Measurements from ENCODE around the gene ANKS1B.
"Not testable (repeated sequence)": the region's sequence is repeated elsewhere in the genome, so short reads cannot be mapped to it uniquely, and the experiment has no call there.

The ANKS1B gene

DNA sequence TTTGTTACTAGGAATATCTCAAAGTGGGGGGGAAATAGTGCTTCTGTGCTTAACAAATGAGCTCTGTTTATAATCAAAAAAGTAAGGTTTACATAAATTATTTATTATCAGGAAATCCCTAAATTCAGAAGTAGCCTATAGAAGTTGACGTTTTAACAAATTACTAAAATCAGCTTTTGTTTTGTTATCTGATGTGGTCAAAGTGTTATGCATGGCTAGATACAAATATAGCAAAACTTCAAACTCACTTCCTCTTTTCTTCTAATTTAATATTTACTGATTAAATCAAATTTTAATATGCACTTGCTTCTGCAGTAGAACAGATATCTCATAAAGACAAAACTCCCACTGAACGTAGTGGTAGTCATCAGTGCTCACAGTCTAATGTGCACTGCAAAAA lies 289.7 kb downstream of the ANKS1B start:
- DNase-seq: no peak

DNA sequence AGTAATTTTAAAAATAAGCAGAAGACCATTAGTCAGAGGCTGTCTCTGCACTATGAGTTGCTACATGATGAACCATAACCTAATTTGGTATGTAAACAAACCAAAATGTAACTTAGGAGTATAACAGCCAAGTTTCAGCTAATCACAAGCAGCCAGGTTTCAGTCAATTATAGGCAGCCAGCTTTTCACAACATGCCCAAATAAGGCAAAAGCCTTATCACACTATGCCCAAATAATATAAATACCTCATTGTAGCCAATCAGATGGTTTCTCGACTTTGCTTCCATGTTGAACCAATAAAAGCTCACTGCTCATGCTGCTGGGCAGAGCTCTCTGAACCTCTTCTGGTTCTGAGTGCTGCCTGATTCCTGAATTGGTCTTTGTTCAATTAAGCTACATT lies 298.6 kb downstream of the ANKS1B start:
- DNase-seq: no peak

DNA sequence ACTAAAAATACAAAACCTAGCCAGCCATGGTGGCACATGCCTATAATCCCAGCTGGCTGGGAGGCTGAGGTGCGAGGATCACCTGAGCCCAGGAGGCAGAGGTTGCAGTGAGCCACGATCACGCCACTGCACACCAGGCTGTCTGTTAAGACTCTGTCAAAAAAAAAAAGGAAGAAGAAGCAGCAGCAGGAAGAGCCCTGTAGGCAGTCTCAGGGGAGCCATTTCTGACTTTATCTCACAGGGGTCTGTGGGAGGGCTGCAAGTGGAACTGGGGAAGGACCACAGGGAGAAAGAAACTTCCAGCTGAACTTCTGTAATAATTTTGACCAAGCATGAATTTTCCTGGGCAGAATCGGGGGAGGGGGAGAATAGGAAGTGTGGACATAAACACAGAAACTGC lies 304.5 kb downstream of the ANKS1B start:
- no peak for DNase-seq

- no peak for DNase-seq
These were observed 314.1 kb downstream of the ANKS1B start for GRCh38 chr12:99670635-99671034.

GRCh38 chr12:99658671-99659349 lies 325.9 kb downstream of the ANKS1B start:
- no peak for DNase-seq

DNA sequence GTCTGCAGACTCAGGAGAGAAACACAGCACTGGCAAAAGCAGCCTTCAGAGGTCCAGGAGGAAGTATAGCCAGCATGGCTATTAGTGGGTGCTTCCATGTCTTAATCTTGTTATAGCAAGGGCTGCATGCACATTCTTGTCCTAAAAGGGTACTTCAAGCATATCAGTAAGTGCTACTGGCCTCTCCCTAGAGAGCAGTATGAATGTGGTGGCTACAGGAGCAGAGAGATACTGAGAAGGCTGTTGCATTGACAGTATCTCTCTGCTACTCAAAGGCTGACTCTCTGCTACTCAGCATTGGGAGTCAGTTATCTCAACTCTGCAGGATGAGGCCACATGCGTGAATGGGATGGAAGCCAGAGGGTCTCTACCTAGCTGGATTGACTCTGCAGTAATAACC lies 335.2 kb downstream of the ANKS1B start:
- DNase-seq: no peak

DNA sequence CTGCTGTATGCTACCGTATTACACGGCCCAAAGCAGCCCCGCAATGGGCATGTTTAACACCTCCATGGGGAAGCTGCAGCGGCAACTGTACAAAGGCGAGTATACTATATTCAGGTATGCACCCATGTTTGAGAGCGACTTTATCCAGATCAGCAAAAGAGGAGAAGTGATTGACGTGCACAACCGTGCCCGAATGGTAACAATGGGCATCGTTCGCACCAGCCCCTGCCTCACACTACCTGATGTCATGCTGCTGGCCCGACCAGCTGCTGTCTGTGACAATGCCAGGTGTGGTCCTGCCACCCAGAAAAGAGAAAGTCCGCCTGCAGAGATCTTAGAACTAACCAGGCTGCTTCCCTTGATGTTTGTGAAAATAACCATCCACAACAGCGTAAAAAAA lies 336.6 kb downstream of the ANKS1B start:
- no peak for DNase-seq

DNA sequence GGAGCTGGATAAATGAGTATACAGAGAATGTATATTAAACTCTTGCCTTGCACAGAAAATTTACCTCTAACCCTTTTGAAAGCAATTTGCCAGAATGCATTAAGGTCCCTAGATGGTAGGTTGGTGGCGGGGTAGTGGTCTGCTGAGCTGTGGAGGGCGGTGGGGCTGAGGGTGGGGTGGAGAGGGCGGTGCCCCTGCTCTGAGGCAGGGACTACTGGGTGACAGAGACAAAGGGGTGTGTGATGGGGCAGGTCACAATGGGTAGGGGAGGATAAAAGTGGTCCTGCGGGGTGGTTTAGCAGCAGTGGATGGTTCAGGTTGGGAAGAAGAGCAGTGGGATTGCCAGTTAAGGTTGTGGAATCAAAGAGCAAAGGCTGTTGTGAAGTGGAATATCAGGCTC lies 337.3 kb downstream of the ANKS1B start, which contains the start of gene GARIN6:
Gene GARIN6 (plus strand): TSS at position 301 of the 400 bp plus-strand sequence. CDS start 422 bp downstream, outside the sequence.
- no peak for DNase-seq

DNA sequence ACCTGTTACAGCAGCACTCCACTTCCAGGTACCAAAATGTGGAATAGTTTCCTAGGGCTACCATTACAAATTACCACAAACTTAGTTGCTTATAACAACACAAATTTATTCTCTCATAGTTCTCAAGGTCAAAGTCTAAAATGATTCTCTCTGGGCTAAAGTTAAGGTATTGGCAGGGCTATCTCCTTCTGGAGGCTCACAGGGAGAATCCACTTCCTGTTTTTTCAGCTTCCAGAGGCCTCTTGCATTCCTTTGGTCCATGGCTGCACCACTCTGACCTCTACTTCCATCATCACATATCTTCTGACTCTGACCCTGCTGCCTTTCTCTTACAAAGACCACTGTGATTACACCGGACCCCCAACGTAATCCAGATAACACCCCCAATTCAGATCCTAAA lies 340.1 kb downstream of the ANKS1B start:
- no peak for DNase-seq

DNA sequence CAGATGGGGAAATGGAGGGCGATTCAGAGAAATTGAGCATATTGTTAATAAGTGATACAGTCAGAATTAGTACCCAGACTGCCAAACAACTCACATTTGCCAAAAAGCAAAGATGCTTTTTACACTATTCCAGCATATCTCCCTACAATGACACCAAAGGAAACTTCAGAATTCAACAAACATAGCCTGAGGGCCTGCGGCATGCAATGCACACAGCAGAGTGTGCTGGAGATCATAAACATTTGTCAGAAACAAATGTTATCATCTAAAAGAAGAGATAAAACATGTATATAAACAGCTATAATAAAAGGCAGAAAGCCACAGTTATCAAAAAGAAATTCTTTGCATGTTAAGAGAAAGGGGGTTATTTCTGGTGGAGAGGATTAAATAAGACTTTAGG lies 357.3 kb downstream of the ANKS1B start:
- DNase-seq: no peak

DNA sequence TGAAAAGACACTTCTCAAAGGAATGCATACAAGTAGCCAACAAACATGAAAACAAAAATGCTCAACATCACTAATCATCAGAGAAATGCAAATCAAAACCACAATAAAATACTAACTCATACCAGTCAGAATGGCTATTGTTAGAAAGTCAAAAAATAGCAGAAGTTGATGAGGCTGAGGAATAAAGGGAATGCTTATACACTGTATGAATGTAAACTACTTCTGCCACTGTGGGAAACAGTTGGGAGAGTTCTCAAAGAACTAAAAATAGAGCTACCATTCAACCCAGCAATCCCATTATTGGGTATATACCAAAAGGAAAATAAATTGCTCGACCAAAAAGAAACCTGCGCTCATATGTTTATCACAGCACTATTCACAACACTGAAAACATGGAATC lies 360.1 kb downstream of the ANKS1B start:
- not testable (repeated sequence) for DNase-seq

- no peak for DNase-seq
These were observed 364.6 kb downstream of the ANKS1B start for GRCh38 chr12:99620159-99620479.

- DNase-seq: no peak
These were observed 365.2 kb downstream of the ANKS1B start for GRCh38 chr12:99619389-99620158.

GRCh38 chr12:99618657-99619056 lies 366.1 kb downstream of the ANKS1B start:
- no peak for DNase-seq

GRCh38 chr12:99611599-99611998 lies 373.1 kb downstream of the ANKS1B start:
- DNase-seq: no peak

DNA sequence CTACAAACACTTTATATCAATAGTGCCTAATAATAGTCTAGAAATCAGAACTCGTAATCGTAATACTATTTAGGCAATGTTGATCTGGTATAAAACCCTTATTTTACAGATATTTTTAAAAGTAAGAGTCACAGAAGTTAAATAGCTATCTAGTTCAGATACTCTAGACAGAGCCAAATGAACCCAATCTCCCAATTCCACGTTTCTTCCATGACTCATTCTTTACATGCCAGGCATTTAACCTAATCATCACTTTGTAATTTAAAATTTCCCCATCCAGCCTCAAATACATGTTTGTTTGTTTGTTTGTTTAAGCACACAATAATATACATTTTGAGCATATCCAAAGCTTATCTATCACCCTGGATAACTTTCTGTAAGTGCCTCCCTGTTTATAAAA lies 373.6 kb downstream of the ANKS1B start:
- DNase-seq: no peak

DNA sequence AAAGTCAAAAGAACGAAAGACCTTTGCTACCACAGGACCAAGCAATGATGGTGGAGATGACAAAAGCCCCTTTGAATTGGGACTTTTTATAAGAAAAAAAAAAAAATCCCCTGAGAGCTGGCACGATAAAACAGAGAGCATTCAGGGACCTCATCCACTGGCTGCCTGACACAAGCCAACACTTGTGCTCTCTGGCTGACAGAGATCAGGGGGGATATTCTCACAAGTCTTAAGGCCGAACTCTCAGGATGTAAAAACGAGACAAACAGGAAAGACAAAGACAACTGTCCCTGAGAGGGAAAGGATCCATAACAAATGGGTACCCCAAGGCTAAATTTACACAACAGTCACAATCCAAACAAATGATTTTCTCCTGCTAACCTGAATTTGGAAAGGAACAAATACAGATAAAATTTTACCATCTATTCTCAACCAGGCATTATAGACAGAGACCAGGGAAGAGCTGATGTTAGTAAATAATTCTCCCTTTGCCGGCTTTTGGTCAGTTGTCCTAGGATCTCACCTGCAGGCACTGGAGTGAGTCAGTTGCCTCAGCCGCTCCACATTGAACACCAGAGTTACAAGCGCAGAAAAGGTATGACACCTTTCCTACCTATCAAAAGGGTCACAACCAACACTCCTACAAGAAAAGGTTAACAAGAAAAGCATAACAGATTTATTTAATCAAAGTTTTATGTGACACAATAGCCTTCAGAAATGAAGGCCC lies 375.1 kb downstream of the ANKS1B start:
- DNase-seq: no peak

- DNase-seq: no peak
These were observed 384.3 kb downstream of the ANKS1B start for GRCh38 chr12:99600388-99600787.

DNA sequence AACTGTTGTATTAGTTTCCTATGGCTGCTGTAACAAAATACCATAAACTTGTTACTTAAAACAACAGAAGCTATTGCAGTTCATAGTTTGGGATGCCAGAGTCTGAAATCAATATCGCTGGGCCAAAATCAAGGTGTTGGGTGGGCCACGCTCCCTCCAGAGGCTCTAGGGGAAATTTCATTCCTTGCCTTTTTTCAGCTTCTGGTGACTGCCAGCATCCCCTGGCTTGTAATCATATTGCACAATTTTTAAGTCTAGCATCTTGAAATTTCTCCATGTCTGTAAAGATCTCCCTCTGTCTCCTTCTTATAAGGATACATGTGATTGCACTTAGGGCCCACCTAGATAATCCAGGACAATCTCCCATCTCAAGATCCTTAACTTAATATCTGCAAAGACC lies 386.0 kb downstream of the ANKS1B start:
- DNase-seq: no peak

GRCh38 chr12:99596762-99597161 lies 388.0 kb downstream of the ANKS1B start:
- DNase-seq: no peak

GRCh38 chr12:99577125-99577524 lies 407.6 kb downstream of the ANKS1B start:
- not testable (repeated sequence) for DNase-seq

DNA sequence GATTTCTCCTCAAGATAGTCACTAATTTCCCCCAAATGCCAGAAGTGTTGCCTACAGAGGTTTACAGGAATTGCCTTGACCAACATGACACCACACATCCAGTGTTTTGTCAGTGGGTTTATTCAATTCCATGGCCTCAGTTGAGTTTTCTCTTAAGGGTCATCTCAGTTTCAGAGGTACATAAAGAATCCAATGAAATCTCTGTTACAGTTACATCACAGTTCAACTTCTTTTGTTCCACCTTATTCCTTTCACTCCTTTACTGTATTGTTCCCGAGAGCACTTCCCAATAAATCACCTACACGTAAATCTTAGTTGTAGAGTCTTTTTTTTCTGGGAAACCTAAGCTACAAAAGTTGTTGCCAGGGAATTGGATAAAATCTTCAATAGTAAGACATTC lies 410.8 kb downstream of the ANKS1B start:
- no peak for DNase-seq

- no peak for DNase-seq
These were observed 417.7 kb downstream of the ANKS1B start for GRCh38 chr12:99567072-99567471.

- no peak for DNase-seq
These were observed 426.6 kb downstream of the ANKS1B start for GRCh38 chr12:99558109-99558508.
